Measurements from ENCODE around the gene CDC42BPB.

- TF ChIP-seq, protein P1, sequence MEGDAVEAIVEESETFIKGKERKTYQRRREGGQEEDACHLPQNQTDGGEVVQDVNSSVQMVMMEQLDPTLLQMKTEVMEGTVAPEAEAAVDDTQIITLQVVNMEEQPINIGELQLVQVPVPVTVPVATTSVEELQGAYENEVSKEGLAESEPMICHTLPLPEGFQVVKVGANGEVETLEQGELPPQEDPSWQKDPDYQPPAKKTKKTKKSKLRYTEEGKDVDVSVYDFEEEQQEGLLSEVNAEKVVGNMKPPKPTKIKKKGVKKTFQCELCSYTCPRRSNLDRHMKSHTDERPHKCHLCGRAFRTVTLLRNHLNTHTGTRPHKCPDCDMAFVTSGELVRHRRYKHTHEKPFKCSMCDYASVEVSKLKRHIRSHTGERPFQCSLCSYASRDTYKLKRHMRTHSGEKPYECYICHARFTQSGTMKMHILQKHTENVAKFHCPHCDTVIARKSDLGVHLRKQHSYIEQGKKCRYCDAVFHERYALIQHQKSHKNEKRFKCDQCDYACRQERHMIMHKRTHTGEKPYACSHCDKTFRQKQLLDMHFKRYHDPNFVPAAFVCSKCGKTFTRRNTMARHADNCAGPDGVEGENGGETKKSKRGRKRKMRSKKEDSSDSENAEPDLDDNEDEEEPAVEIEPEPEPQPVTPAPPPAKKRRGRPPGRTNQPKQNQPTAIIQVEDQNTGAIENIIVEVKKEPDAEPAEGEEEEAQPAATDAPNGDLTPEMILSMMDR (IDR thresholded peaks at IDR 0.05; ENCODE audit: low read length): no peak
- TF ChIP-seq EZH2phosphoT487 (IDR thresholded peaks at IDR 0.05; ENCODE audit: low read length) (no peak), EZH2 (optimal IDR thresholded peaks at IDR 0.05; ENCODE audit: low read depth, low read length) (no peak)
Observed at GRCh38 chr14:102883089-102883541, 174.2 kb downstream of the CDC42BPB start.
